ENCODE results near the gene HTR3B. TPM values are rescaled to one million over a fixed set of nuclear protein-coding genes. Genes with fewer than 3 reads are reported as not detected.

Gene HTR3B
- polyA plus RNA-seq, 1 donor from 2014 or later, result not detected

DNA sequence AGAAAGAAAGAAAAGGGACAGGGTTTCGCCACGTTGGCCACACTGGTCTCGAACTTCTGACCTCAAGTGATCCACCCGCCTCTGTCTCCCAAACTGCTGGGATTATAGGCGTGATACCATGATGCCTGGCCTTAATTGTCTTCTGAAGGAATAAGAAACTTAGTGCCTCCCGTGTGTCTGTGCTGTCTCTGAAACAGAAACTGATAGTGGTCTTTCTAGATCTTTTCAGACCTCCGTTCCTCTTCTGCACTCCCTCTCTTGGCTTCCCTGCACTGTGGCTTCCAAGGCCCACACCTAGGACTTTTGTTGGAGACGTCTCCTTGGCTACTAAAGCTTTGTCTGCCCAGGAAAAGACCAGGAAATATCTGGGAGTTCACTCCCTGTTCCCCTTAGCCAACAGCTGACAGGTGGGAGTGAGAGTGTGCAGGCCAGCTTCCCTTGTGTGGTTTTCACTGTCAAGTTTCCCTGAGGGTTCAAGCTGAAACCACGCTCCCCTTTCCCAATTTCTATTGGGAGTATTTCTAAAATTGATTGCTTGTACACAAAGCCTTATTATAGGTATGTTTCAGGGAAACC lies 10.1 kb upstream of the HTR3B start:
- no peaks in the 10 kb centered on the region for H3K79me2 ChIP-seq (replicated peaks; ENCODE audit: insufficient read depth, low read length)
- H3K27ac ChIP-seq (ENCODE audit: low read length), result no peak overlapping the region
- H3K4me2 ChIP-seq (ENCODE audit: low read length), result no peak overlapping the region
- H3F3A ChIP-seq (ENCODE audit: insufficient read depth, low read length, poor library complexity, severe bottlenecking), result no peaks in the 10 kb centered on the region
- no peaks in the 10 kb centered on the region for H3K9me2 ChIP-seq (ENCODE audit: insufficient read depth, low read length)
- H3K4me3 ChIP-seq (ENCODE audit: low read length), result no peak overlapping the region
- no peaks in the 10 kb centered on the region for H3K9me3 ChIP-seq (ENCODE audit: low read length)
- TF ChIP-seq, protein P1, sequence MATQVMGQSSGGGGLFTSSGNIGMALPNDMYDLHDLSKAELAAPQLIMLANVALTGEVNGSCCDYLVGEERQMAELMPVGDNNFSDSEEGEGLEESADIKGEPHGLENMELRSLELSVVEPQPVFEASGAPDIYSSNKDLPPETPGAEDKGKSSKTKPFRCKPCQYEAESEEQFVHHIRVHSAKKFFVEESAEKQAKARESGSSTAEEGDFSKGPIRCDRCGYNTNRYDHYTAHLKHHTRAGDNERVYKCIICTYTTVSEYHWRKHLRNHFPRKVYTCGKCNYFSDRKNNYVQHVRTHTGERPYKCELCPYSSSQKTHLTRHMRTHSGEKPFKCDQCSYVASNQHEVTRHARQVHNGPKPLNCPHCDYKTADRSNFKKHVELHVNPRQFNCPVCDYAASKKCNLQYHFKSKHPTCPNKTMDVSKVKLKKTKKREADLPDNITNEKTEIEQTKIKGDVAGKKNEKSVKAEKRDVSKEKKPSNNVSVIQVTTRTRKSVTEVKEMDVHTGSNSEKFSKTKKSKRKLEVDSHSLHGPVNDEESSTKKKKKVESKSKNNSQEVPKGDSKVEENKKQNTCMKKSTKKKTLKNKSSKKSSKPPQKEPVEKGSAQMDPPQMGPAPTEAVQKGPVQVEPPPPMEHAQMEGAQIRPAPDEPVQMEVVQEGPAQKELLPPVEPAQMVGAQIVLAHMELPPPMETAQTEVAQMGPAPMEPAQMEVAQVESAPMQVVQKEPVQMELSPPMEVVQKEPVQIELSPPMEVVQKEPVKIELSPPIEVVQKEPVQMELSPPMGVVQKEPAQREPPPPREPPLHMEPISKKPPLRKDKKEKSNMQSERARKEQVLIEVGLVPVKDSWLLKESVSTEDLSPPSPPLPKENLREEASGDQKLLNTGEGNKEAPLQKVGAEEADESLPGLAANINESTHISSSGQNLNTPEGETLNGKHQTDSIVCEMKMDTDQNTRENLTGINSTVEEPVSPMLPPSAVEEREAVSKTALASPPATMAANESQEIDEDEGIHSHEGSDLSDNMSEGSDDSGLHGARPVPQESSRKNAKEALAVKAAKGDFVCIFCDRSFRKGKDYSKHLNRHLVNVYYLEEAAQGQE (IDR thresholded peaks at IDR 0.05; ENCODE audit: borderline replicate concordance), result no peak
- TF ChIP-seq POLR2AphosphoS5 (IDR thresholded peaks at IDR 0.05) (no peak), MXI1 (conservative IDR thresholded peaks at IDR 0.05; ENCODE audit: poor library complexity, severe bottlenecking) (no peak), TAF1 (IDR thresholded peaks at IDR 0.05; ENCODE audit: low read depth) (no peak), EP300 (conservative IDR thresholded peaks at IDR 0.05; ENCODE audit: poor library complexity, severe bottlenecking) (no peak), RAD21 (conservative IDR thresholded peaks at IDR 0.05) (no peak), SMC3 (conservative IDR thresholded peaks at IDR 0.05; ENCODE audit: poor library complexity) (no peak), EZH2 (IDR thresholded peaks at IDR 0.05; ENCODE audit: borderline replicate concordance, insufficient read depth, low read length, poor library complexity, severe bottlenecking) (no peak)
- TF ChIP-seq, protein P2, sequence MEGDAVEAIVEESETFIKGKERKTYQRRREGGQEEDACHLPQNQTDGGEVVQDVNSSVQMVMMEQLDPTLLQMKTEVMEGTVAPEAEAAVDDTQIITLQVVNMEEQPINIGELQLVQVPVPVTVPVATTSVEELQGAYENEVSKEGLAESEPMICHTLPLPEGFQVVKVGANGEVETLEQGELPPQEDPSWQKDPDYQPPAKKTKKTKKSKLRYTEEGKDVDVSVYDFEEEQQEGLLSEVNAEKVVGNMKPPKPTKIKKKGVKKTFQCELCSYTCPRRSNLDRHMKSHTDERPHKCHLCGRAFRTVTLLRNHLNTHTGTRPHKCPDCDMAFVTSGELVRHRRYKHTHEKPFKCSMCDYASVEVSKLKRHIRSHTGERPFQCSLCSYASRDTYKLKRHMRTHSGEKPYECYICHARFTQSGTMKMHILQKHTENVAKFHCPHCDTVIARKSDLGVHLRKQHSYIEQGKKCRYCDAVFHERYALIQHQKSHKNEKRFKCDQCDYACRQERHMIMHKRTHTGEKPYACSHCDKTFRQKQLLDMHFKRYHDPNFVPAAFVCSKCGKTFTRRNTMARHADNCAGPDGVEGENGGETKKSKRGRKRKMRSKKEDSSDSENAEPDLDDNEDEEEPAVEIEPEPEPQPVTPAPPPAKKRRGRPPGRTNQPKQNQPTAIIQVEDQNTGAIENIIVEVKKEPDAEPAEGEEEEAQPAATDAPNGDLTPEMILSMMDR (IDR thresholded peaks at IDR 0.05; ENCODE audit: poor library complexity, severe bottlenecking), result no peak
- no peaks in the 10 kb centered on the region for H3K27me3 ChIP-seq (ENCODE audit: insufficient read depth, low read depth, low read length)
- no peak overlapping the region for H2AFZ ChIP-seq (ENCODE audit: low read depth, low read length)
- no peaks in the 10 kb centered on the region for H3K36me3 ChIP-seq (ENCODE audit: insufficient read depth, low read length)
- no peaks in the 10 kb centered on the region for H4K20me1 ChIP-seq (ENCODE audit: insufficient read depth)
- no peak overlapping the region for H3K9ac ChIP-seq (ENCODE audit: low read length)

DNA sequence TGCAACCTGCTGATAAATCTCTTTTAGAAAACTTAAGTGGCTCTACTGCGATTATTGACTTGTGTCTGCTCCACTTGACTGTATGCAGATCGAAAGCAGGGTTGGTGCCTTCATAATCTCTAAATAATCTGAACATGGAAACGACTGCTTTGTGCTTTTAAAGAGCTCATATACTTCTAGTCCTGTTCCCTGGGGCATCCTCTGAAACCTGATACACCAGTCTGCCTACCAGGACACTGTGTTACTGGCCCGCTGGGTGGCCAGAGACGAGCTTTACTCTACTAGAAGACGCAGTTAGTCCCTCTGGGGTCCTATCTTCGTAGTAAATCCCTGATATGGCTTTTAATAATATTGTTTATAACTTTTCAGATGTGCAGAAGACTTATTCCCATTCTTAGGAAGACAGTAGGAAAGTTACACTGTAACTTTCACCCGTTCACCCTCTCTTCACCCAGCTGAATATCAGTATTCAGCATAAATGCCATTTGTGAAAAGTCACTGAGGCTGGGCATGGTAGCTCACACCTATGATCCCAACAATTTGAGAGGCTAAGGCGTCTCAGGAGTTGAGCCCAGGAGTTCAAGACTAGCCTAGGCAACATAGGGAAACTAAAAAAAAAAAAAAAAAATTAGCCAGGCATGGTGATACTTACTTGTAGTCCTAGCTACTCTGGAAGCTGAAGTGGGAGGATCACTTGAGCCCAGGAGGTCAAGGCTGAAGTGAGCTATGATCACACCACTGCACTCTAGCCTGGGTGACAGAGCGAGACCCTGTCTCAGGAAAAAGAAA lies 9.0 kb upstream of the HTR3B start:
- Histone ChIP-seq H3K36me3 (ENCODE audit: insufficient read depth, low read length) (no peaks in the 10 kb centered on the region), H3K9me2 (ENCODE audit: insufficient read depth, low read length) (no peaks in the 10 kb centered on the region), H3K9me3 (ENCODE audit: low read length) (no peaks in the 10 kb centered on the region), H3K79me2 (replicated peaks; ENCODE audit: insufficient read depth, low read length) (no peaks in the 10 kb centered on the region), H3K9ac (ENCODE audit: low read length) (no peak overlapping the region), H3K27ac (ENCODE audit: low read length) (no peak overlapping the region), H3K27me3 (ENCODE audit: insufficient read depth, low read depth, low read length) (no peaks in the 10 kb centered on the region), H3K4me3 (ENCODE audit: low read length) (no peak overlapping the region), H3K4me2 (ENCODE audit: low read length) (no peak overlapping the region), H4K20me1 (ENCODE audit: insufficient read depth) (no peaks in the 10 kb centered on the region), H2AFZ (ENCODE audit: low read depth, low read length) (no peak overlapping the region), H3F3A (ENCODE audit: insufficient read depth, low read length, poor library complexity, severe bottlenecking) (no peaks in the 10 kb centered on the region)
- TF ChIP-seq, protein P1 (IDR thresholded peaks at IDR 0.05; ENCODE audit: borderline replicate concordance), result no peak
- TF ChIP-seq EP300 (conservative IDR thresholded peaks at IDR 0.05; ENCODE audit: poor library complexity, severe bottlenecking) (no peak), TAF1 (IDR thresholded peaks at IDR 0.05; ENCODE audit: low read depth) (no peak), MXI1 (conservative IDR thresholded peaks at IDR 0.05; ENCODE audit: poor library complexity, severe bottlenecking) (no peak), SMC3 (conservative IDR thresholded peaks at IDR 0.05; ENCODE audit: poor library complexity) (no peak), POLR2AphosphoS5 (IDR thresholded peaks at IDR 0.05) (no peak), RAD21 (conservative IDR thresholded peaks at IDR 0.05) (no peak), EZH2 (IDR thresholded peaks at IDR 0.05; ENCODE audit: borderline replicate concordance, insufficient read depth, low read length, poor library complexity, severe bottlenecking) (no peak)
- TF ChIP-seq, protein P2 (IDR thresholded peaks at IDR 0.05; ENCODE audit: poor library complexity, severe bottlenecking), result no peak

All from neural cell (in vitro differentiated cells).